K562 (cell line): Measurements from ENCODE around the gene GPR152. TPM values are rescaled to one million over a fixed set of nuclear protein-coding genes. Genes with fewer than 3 reads are reported as not detected.
A peak's percentile ranks its signal among the peaks of the same experiment; 100 is the strongest.

Experiments
- BCOR ChIP-seq: fragments of 450-650 bp; IDR thresholded peaks from 2 replicates; pipeline ENCODE4 v1.6.1; 2016
- CHD2 ChIP-seq: IDR thresholded peaks from 2 replicates; pipeline ENCODE4 v1.6.1; 2011; ENCODE audit warnings: low read depth, low read length
- GATAD2A ChIP-seq: fragments of 450-650 bp; IDR thresholded peaks from 2 replicates; pipeline ENCODE4 v1.6.1; 2017
- NBN ChIP-seq: fragments of 450-650 bp; IDR thresholded peaks from 2 replicates; pipeline ENCODE4 v1.6.1; 2016; ENCODE audit warnings: low read depth, mild to moderate bottlenecking
- NFYB ChIP-seq: IDR thresholded peaks from 2 replicates; pipeline ENCODE4 v1.6.1; 2011; ENCODE audit warnings: mild to moderate bottlenecking, moderate library complexity; ENCODE audit not compliant: insufficient read length; ENCODE audit errors: extremely low read depth
- NR2F6 ChIP-seq: fragments of 450-650 bp; formaldehyde crosslinking; IDR thresholded peaks from 2 replicates; pipeline ENCODE4 v1.4.0; 2020; ENCODE audit warnings: mild to moderate bottlenecking
- POLR3G ChIP-seq: IDR thresholded peaks from 2 replicates; pipeline ENCODE4 v1.6.1; 2011; ENCODE audit not compliant: insufficient read length, insufficient replicate concordance; ENCODE audit errors: extremely low read depth
- TEAD1 ChIP-seq, 2 experiments: fragments of 450-650 bp in 1 of 2; sonication (generic) in 1 of 2; formaldehyde crosslinking; IDR thresholded peaks; 2 replicates each; pipeline versions ENCODE4 v1.4.0 to v1.8.0; 2020 to 2022; ENCODE audit warnings: mild to moderate bottlenecking in 2 of 2, missing genetic modification reagents in 1 of 2
- TFE3 ChIP-seq: fragments of 450-650 bp; formaldehyde crosslinking; IDR thresholded peaks from 2 replicates; pipeline ENCODE4 v1.4.0; 2020; ENCODE audit warnings: mild to moderate bottlenecking, mixed read lengths
- THAP7 ChIP-seq: fragments of 250-450 bp; sonication (Bioruptor Pico); IDR thresholded peaks from 2 replicates; pipeline ENCODE4 v1.5.0; 2021
- ZBTB8A ChIP-seq: fragments of 450-650 bp; IDR thresholded peaks from 2 replicates; pipeline ENCODE4 v1.6.1; 2018; ENCODE audit warnings: mild to moderate bottlenecking, moderate library complexity; ENCODE audit not compliant: partially characterized antibody
- ZC3H8 ChIP-seq: fragments of 450-650 bp; IDR thresholded peaks from 2 replicates; pipeline ENCODE4 v1.6.1; 2017
- ZNF76 ChIP-seq: fragments of 250-450 bp; sonication (Bioruptor Pico); IDR thresholded peaks from 2 replicates; pipeline ENCODE4 v1.4.0; 2020; ENCODE audit warnings: mild to moderate bottlenecking, moderate library complexity, borderline replicate concordance
- polyA plus RNA-seq, 8 experiments: library from polyadenylated mRNA; depleted of rRNA in 4 of 8; stranded (reverse) in 5 of 8; unstranded in 3 of 8; fragments of >200 nt; fragmentation: Nextera tagmentation in 2 of 8; fragmentation: Illumina TruSeq in 1 of 8; extraction: Ambion mirVana in 2 of 8; extraction: Trizol in 1 of 8; gene quantifications; 2 replicates each; pipeline versions ENCODE4 v1.2.1 to v1.2.3, GENCODE V29; 2011 to 2014; ENCODE audit warnings: inconsistent platforms in 1 of 8, missing spikeins in 1 of 8
- total RNA-seq, 7 experiments: library from RNA; depleted of rRNA in 6 of 7; stranded (reverse); fragments of >200 nt in 6 of 7; fragmentation: Illumina TruSeq in 2 of 7; extraction: Trizol in 2 of 7; gene quantifications; 2 replicates each; pipeline versions ENCODE4 v1.2.1 to v1.2.3, GENCODE V29; 2011 to 2021; ENCODE audit warnings: low replicate concordance in 1 of 7
- TF ChIP-seq, protein P1 (sequence below), 2 experiments: fragments of 450-650 bp; formaldehyde crosslinking in 1 of 2; IDR thresholded peaks; 2 replicates each; pipeline versions ENCODE4 v1.4.0 to v1.6.1; 2014 to 2020; ENCODE audit warnings: mild to moderate bottlenecking in 2 of 2, borderline replicate concordance in 1 of 2, low read depth in 1 of 2
- TF ChIP-seq, protein P2 (sequence below), 2 experiments: IDR thresholded peaks; 2 replicates each; pipeline ENCODE4 v1.6.1; 2012; ENCODE audit warnings: improper control_type of control experiment in 2 of 2, low read depth in 2 of 2, low read length in 2 of 2, borderline replicate concordance in 1 of 2

GPR152 gene
- total and polyA plus RNA-seq, 9 of the 15 experiments (the other 6 are each of a cell fraction or from before 2014, with no cell fraction given) = not detected

GRCh38 chr11:67463680-67464410 lies 11.3 kb upstream of the GPR152 start (continued):
- TF ChIP-seq, protein P1, sequence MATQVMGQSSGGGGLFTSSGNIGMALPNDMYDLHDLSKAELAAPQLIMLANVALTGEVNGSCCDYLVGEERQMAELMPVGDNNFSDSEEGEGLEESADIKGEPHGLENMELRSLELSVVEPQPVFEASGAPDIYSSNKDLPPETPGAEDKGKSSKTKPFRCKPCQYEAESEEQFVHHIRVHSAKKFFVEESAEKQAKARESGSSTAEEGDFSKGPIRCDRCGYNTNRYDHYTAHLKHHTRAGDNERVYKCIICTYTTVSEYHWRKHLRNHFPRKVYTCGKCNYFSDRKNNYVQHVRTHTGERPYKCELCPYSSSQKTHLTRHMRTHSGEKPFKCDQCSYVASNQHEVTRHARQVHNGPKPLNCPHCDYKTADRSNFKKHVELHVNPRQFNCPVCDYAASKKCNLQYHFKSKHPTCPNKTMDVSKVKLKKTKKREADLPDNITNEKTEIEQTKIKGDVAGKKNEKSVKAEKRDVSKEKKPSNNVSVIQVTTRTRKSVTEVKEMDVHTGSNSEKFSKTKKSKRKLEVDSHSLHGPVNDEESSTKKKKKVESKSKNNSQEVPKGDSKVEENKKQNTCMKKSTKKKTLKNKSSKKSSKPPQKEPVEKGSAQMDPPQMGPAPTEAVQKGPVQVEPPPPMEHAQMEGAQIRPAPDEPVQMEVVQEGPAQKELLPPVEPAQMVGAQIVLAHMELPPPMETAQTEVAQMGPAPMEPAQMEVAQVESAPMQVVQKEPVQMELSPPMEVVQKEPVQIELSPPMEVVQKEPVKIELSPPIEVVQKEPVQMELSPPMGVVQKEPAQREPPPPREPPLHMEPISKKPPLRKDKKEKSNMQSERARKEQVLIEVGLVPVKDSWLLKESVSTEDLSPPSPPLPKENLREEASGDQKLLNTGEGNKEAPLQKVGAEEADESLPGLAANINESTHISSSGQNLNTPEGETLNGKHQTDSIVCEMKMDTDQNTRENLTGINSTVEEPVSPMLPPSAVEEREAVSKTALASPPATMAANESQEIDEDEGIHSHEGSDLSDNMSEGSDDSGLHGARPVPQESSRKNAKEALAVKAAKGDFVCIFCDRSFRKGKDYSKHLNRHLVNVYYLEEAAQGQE (IDR thresholded peaks at IDR 0.05; ENCODE audit: borderline replicate concordance) = 0 out of 2 replicates have a peak, but pooled peaks have one; percentile 22
- TF ChIP-seq, protein P1 (CRISPR knock-in tag; IDR thresholded peaks at IDR 0.05; ENCODE audit: low read depth) = 0 out of 2 replicates have a peak, but pooled peaks have one; percentile 25
- TF ChIP-seq ZC3H8 (no peak), NR2F6 (no peak), POLR3G (no peak), BCOR (no peak), TEAD1 (CRISPR knock-in tag; IDR thresholded peaks at IDR 0.05) (peak; percentile 39 to 54; a peak in 2 of 4 replicates), TFE3 (no peak), NBN (no peak), CHD2 (no peak), GATAD2A (no peak), NFYB (no peak), THAP7 (CRISPR knock-in tag) (no peak), ZNF76 (peak; percentile 59; the same call in 1 of the 2 replicates), ZBTB8A (no peak)
- TF ChIP-seq, protein P2, sequence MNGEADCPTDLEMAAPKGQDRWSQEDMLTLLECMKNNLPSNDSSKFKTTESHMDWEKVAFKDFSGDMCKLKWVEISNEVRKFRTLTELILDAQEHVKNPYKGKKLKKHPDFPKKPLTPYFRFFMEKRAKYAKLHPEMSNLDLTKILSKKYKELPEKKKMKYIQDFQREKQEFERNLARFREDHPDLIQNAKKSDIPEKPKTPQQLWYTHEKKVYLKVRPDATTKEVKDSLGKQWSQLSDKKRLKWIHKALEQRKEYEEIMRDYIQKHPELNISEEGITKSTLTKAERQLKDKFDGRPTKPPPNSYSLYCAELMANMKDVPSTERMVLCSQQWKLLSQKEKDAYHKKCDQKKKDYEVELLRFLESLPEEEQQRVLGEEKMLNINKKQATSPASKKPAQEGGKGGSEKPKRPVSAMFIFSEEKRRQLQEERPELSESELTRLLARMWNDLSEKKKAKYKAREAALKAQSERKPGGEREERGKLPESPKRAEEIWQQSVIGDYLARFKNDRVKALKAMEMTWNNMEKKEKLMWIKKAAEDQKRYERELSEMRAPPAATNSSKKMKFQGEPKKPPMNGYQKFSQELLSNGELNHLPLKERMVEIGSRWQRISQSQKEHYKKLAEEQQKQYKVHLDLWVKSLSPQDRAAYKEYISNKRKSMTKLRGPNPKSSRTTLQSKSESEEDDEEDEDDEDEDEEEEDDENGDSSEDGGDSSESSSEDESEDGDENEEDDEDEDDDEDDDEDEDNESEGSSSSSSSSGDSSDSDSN (IDR thresholded peaks at IDR 0.05; ENCODE audit: borderline replicate concordance in 1 of 2, low read depth in 2 of 2, low read length in 2 of 2) = no peak
